RWPE1 (cell line): ENCODE measurements around the gene PAIP1.
"Not testable (repeated sequence)": the region's sequence is repeated elsewhere in the genome, so short reads cannot be mapped to it uniquely, and the experiment has no call there.

Source experiments
- CTCF ChIA-PET: fragments of 350-600 bp; sonication (Branson Sonifier 250); formaldehyde crosslinking; extraction: SDS; loops from one replicate; lab custom pipeline; 2021; lab: Yijun Ruan, JAX
- POLR2A ChIA-PET: fragments of 400-600 bp; formaldehyde crosslinking; extraction: SDS; loops from one replicate; lab custom pipeline; 2020; ENCODE audit warnings: antibody characterized with exemption; ENCODE audit not compliant: low non-redundant PET; lab: Yijun Ruan, JAX
- DNase-seq: peaks from one replicate; pipeline ENCODE4 v3.0.0; 2012; ENCODE audit warnings: low spot score
- H3K27ac ChIP-seq: fragments of 450-650 bp; 2 replicates; pipeline ENCODE4 v1.5.1; 2017
- CTCF ChIP-seq: fragments of 450-650 bp; conservative IDR thresholded peaks from 2 replicates; pipeline ENCODE4 v1.5.1; 2017; ENCODE audit warnings: low read depth, mild to moderate bottlenecking

PAIP1 gene

GRCh38 chr5:43551731-43552130 lies 5.1 kb downstream of the PAIP1 start:
- no peak for TF ChIP-seq CTCF
- DNase-seq: no peak
- no peak overlapping the region for H3K27ac ChIP-seq
- ChIA-PET POLR2A (no interaction called here), CTCF (no interaction called here)

GRCh38 chr5:43549272-43549671 lies 7.6 kb downstream of the PAIP1 start:
- POLR2A ChIA-PET, H3K27ac ChIP-seq, DNase-seq, CTCF ChIA-PET: not testable (repeated sequence)

- no peak for DNase-seq
- no peak for TF ChIP-seq CTCF
- POLR2A ChIA-PET: no interaction called here
- CTCF ChIA-PET: interaction anchor here (0.6 kb wide), 1 partner anchor 10 kb away, joined by 5 read pairs; no protein-coding TSS in a partner anchor
- H3K27ac ChIP-seq: no peak overlapping the region
Observed at GRCh38 chr5:43548358-43548757, 8.5 kb downstream of the PAIP1 start.

- ChIA-PET CTCF (interaction anchor here (0.6 to 1.0 kb wide), 2 partner anchors 8 to 9 kb away, joined by 4 to 5 read pairs; no protein-coding TSS in a partner anchor), POLR2A (no interaction called here)
Observed at GRCh38 chr5:43547532-43547931, 9.3 kb downstream of the PAIP1 start.

GRCh38 chr5:43543434-43543833 lies 13.4 kb downstream of the PAIP1 start:
- ChIA-PET CTCF (no interaction called here), POLR2A (no interaction called here)
- H3K27ac ChIP-seq: no peak overlapping the region
- no peak for DNase-seq
- no peak for TF ChIP-seq CTCF

More at GRCh38 chr5:43547532-43547931, 9.3 kb downstream of the PAIP1 start:
- no peak overlapping the region for H3K27ac ChIP-seq
- DNase-seq: no peak
- TF ChIP-seq CTCF: no peak

- ChIA-PET POLR2A (interaction anchor here (0.5 kb wide), 1 partner anchor 21 kb away, joined by 6 read pairs; no protein-coding TSS in a partner anchor), CTCF (interaction anchor here (0.9 kb wide), 1 partner anchor 57 kb away, joined by 3 read pairs; the partner anchor contains the start of gene TMEM267)
- no peak overlapping the region for H3K27ac ChIP-seq
- DNase-seq: no peak
- TF ChIP-seq CTCF: no peak
Observed at GRCh38 chr5:43540746-43541145, 16.1 kb downstream of the PAIP1 start.

- DNase-seq: no peak
- TF ChIP-seq CTCF: no peak
- no peak overlapping the region for H3K27ac ChIP-seq
- POLR2A ChIA-PET: no interaction called here
- CTCF ChIA-PET: no interaction called here
Observed at GRCh38 chr5:43536972-43537371, 19.9 kb downstream of the PAIP1 start.
